Endothelial cell of umbilical vein (primary cell): ENCODE results near the gene AKT3. TPM values are rescaled to one million over a fixed set of nuclear protein-coding genes. Genes with fewer than 3 reads are reported as not detected.

Source experiments
- BruUV-seq: library from RNA; stranded (reverse); fragments of 400-500 nt; replicated peaks from 2 replicates; lab custom pipeline; 2021; lab: Mats Ljungman, UMichigan
- CTCF ChIA-PET: fragments of 300-600, 350-600 bp; sonication (Branson Sonifier 250); formaldehyde crosslinking; loops from one replicate; lab custom pipeline; 2021; ENCODE audit warnings: antibody characterized with exemption, inconsistent platforms; lab: Charles Lee
- POLR2A ChIA-PET: fragments of 300-600, 350-600 bp; sonication (Branson Sonifier 250); formaldehyde crosslinking; loops from one replicate; lab custom pipeline; 2021; ENCODE audit warnings: antibody characterized with exemption, inconsistent platforms; lab: Charles Lee
- DNase-seq: peaks from one replicate; pipeline ENCODE4 v3.0.0-alpha.2; 2011; ENCODE audit warnings: low read depth, low spot score
- FAIRE-seq: peaks from 2 replicates; lab custom pipeline; 2011; peaks lifted over from hg19 to GRCh38; lab: Jason Lieb, UNC
- H2AFZ ChIP-seq: 2 replicates; pipeline ENCODE4 v1.6.0; 2012; ENCODE audit warnings: low read depth, low read length, control low read depth, inconsistent platforms
- H3K27ac ChIP-seq: 2 replicates; pipeline ENCODE4 v1.5.1; 2011; ENCODE audit warnings: low read depth, mild to moderate bottlenecking, control low read depth, low read length, moderate library complexity; ENCODE audit not compliant: insufficient read depth
- H3K27me3 ChIP-seq, 2 experiments: 2 replicates each; pipeline versions ENCODE4 v1.6.0 to v1.6.1; 2011; ENCODE audit warnings: low read length in 2 of 2, mixed read lengths in 1 of 2; ENCODE audit not compliant: control insufficient read depth in 2 of 2, insufficient read depth in 2 of 2
- H3K36me3 ChIP-seq, 2 experiments: 2 replicates in 1 of 2; 3 replicates in 1 of 2; pipeline ENCODE4 v1.5.1; 2011; ENCODE audit warnings: low read length in 2 of 2, mild to moderate bottlenecking in 1 of 2, moderate library complexity in 1 of 2; ENCODE audit not compliant: control insufficient read depth in 2 of 2, insufficient read depth in 2 of 2; ENCODE audit errors: extremely low read depth in 1 of 2
- H3K4me1 ChIP-seq: 3 replicates; pipeline ENCODE4 v1.5.1; 2011; ENCODE audit warnings: mild to moderate bottlenecking, low read length; ENCODE audit not compliant: control insufficient read depth, insufficient read depth; ENCODE audit errors: extremely low read depth
- H3K4me2 ChIP-seq: 2 replicates; pipeline ENCODE4 v1.6.1; 2011; ENCODE audit warnings: low read length, control low read depth, mixed read lengths; ENCODE audit not compliant: insufficient read depth
- H3K4me3 ChIP-seq, 3 experiments: fragments of 200-600 bp in 1 of 3; sonication (generic), shearing (Covaris generic) in 1 of 3; replicated peaks in 1 of 3; 2 replicates each; pipeline ENCODE4 v1.5.1; 2011 to 2016; ENCODE audit warnings: control low read depth in 3 of 3, low read length in 3 of 3, mild to moderate bottlenecking in 2 of 3, inconsistent platforms in 1 of 3, low read depth in 1 of 3, moderate library complexity in 1 of 3; ENCODE audit not compliant: insufficient read depth in 1 of 3
- H3K79me2 ChIP-seq: 2 replicates; pipeline ENCODE4 v1.6.0; 2012; ENCODE audit warnings: low read length, inconsistent platforms; ENCODE audit not compliant: control insufficient read depth, insufficient read depth
- H3K9ac ChIP-seq: replicated peaks from 2 replicates; pipeline ENCODE3; 2011; ENCODE audit warnings: low read length, control low read depth; ENCODE audit not compliant: insufficient read depth; ENCODE audit errors: extremely low read depth
- H3K9me1 ChIP-seq: replicated peaks from 3 replicates; pipeline ENCODE4 v1.6.0; 2011; ENCODE audit warnings: mild to moderate bottlenecking, low read length; ENCODE audit not compliant: control insufficient read depth, insufficient read depth; ENCODE audit errors: extremely low read depth
- H3K9me3 ChIP-seq: replicated peaks from 2 replicates; pipeline ENCODE4 v1.5.1; 2012; ENCODE audit warnings: low read length, inconsistent platforms; ENCODE audit not compliant: control insufficient read depth, insufficient read depth
- H4K20me1 ChIP-seq: replicated peaks from 2 replicates; pipeline ENCODE3; 2011; ENCODE audit warnings: mild to moderate bottlenecking, low read length; ENCODE audit not compliant: control insufficient read depth, insufficient read depth; ENCODE audit errors: extremely low read depth
- EZH2 ChIP-seq: IDR thresholded peaks from 2 replicates; pipeline ENCODE4 v1.6.1; 2012; ENCODE audit warnings: borderline replicate concordance, low read depth, mild to moderate bottlenecking, moderate library complexity, low read length, inconsistent platforms; ENCODE audit not compliant: severe bottlenecking
- FOS ChIP-seq: IDR thresholded peaks from 2 replicates; pipeline ENCODE4 v1.6.1; 2011; ENCODE audit warnings: mild to moderate bottlenecking, low read length, moderate library complexity, borderline replicate concordance; ENCODE audit not compliant: insufficient read depth
- GATA2 ChIP-seq: IDR thresholded peaks from 2 replicates; pipeline ENCODE4 v1.7.0; 2011; ENCODE audit warnings: low read depth, mild to moderate bottlenecking, moderate library complexity, mixed read lengths, low read length; ENCODE audit not compliant: insufficient read length, insufficient read depth
- dilution Hi-C: fragments of 300-500 bp; cut with MboI; formaldehyde crosslinking; loops from one replicate; pipeline ENCODE4 v1.15.0; 2019; ENCODE audit warnings: low sequenced_read_pairs; ENCODE audit not compliant: extremely low pct_ligation_motif_present
- intact Hi-C: fragments of 100-400 bp; cut with micrococcal nuclease; formaldehyde crosslinking; loops from one replicate; pipeline ENCODE4 v1.10.0; 2022
- polyA plus RNA-seq, 4 experiments: library from polyadenylated mRNA; depleted of rRNA in 3 of 4; stranded (reverse) in 3 of 4; unstranded in 1 of 4; fragments of >200 nt; gene quantifications; 2 replicates each; pipeline versions ENCODE4 v1.2.1 to v1.2.3, GENCODE V29; 2011 to 2012; ENCODE audit warnings: missing spikeins in 1 of 4
- total RNA-seq: library from RNA; stranded (reverse); gene quantifications from 2 replicates; pipeline ENCODE4 v1.2.3, GENCODE V29; 2021
- TF ChIP-seq, protein P1 (sequence below): IDR thresholded peaks from 2 replicates; pipeline ENCODE4 v1.6.1; 2011; ENCODE audit not compliant: insufficient read depth, insufficient read length
- TF ChIP-seq, protein P2 (sequence below), 2 donors: IDR thresholded peaks; 1 replicate in 1 of 2; 2 replicates in 1 of 2; pipeline ENCODE4 v1.5.1; 2011; ENCODE audit warnings: low read length in 2 of 2, mild to moderate bottlenecking in 2 of 2, moderate library complexity in 2 of 2, control low read depth in 1 of 2, inconsistent platforms in 1 of 2, low read depth in 1 of 2; ENCODE audit not compliant: insufficient read depth in 1 of 2; ENCODE audit errors: extremely low read depth in 1 of 2

The AKT3 gene
- total and polyA plus RNA-seq, 2 donors (not counting 3 experiments of a cell fraction or from before 2014, with no cell fraction given) = 20.6 to 97.1 TPM

DNA sequence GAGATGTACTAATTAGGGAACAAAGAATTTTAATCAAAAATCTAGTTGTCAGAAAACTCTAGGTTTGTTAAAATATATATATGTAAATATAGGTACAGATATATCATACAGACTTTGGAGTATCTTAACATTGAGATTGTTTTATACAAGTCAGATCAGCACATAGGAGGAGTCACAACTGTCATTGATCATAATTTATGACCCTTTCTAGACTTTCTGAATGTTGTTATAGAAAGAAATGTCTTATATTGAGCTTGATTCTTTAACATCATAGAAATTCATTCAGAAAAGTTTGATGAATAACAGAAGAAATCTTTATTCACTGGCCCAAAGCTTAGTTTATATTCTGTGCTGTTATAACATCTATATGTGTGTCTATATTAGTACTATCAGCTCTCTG, 408.4 kb downstream of the AKT3 start:
- no peak overlapping the region for H3K9ac ChIP-seq
- H4K20me1 ChIP-seq = no peaks in the 10 kb centered on the region
- POLR2A ChIA-PET = no interaction called here
- no peak for DNase-seq
- FAIRE-seq = no peak
- no peak overlapping the region for H3K4me3 ChIP-seq
- H3K4me1 ChIP-seq = no peaks in the 10 kb centered on the region
- H2AFZ ChIP-seq = no peak overlapping the region
- no peaks in the 10 kb centered on the region for H3K9me3 ChIP-seq
- no peak overlapping the region for H3K27ac ChIP-seq
- H3K4me2 ChIP-seq = no peak overlapping the region
- H3K9me1 ChIP-seq = no peaks in the 10 kb centered on the region
- no TSS peak for BruUV-seq
- CTCF ChIA-PET = interaction anchor here (0.6 to 1.1 kb wide), 2 partner anchors 9 to 126 kb away, joined by 3 read pairs; no protein-coding TSS in a partner anchor
- no peaks in the 10 kb centered on the region for H3K36me3 ChIP-seq
- TF ChIP-seq GATA2 (no peak), EZH2 (no peak), FOS (no peak)
- TF ChIP-seq, protein P1, sequence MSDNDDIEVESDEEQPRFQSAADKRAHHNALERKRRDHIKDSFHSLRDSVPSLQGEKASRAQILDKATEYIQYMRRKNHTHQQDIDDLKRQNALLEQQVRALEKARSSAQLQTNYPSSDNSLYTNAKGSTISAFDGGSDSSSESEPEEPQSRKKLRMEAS = no peak
- TF ChIP-seq, protein P2, sequence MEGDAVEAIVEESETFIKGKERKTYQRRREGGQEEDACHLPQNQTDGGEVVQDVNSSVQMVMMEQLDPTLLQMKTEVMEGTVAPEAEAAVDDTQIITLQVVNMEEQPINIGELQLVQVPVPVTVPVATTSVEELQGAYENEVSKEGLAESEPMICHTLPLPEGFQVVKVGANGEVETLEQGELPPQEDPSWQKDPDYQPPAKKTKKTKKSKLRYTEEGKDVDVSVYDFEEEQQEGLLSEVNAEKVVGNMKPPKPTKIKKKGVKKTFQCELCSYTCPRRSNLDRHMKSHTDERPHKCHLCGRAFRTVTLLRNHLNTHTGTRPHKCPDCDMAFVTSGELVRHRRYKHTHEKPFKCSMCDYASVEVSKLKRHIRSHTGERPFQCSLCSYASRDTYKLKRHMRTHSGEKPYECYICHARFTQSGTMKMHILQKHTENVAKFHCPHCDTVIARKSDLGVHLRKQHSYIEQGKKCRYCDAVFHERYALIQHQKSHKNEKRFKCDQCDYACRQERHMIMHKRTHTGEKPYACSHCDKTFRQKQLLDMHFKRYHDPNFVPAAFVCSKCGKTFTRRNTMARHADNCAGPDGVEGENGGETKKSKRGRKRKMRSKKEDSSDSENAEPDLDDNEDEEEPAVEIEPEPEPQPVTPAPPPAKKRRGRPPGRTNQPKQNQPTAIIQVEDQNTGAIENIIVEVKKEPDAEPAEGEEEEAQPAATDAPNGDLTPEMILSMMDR (IDR thresholded peaks at IDR 0.05; ENCODE audit: extremely low read depth in 1 of 2, insufficient read depth in 1 of 2, low read depth in 1 of 2, low read length in 2 of 2) = no peak
- H3K27me3 ChIP-seq = no peaks in the 10 kb centered on the region
- no peaks in the 10 kb centered on the region for H3K79me2 ChIP-seq
- dilution Hi-C loops = no loop called here
- intact Hi-C loops = no loop called here
